Astrocyte (in vitro differentiated cells and primary cell): Measurements from ENCODE around the gene NEURL3. TPM values are rescaled to one million over a fixed set of nuclear protein-coding genes. Genes with fewer than 3 reads are reported as not detected.
"Not testable (repeated sequence)": the region's sequence is repeated elsewhere in the genome, so short reads cannot be mapped to it uniquely, and the experiment has no call there.

Source experiments
- DNase-seq: peaks from one replicate; pipeline ENCODE4 v3.0.0-alpha.2; 2010; ENCODE audit warnings: low read depth
- FAIRE-seq: peaks from 2 replicates; lab custom pipeline; 2011; peaks lifted over from hg19 to GRCh38; lab: Jason Lieb, UNC
- H2AFZ ChIP-seq: 2 replicates; pipeline ENCODE4 v1.6.0; 2012; ENCODE audit warnings: low read depth, low read length, inconsistent platforms
- H3K27ac ChIP-seq: 2 replicates; pipeline ENCODE4 v1.5.1; 2011; ENCODE audit warnings: low read depth, low read length, inconsistent platforms
- H3K27me3 ChIP-seq: 2 replicates; pipeline ENCODE4 v1.6.0; 2011; ENCODE audit warnings: low read length, inconsistent platforms; ENCODE audit not compliant: insufficient read depth
- H3K36me3 ChIP-seq: 2 replicates; pipeline ENCODE4 v1.5.1; 2011; ENCODE audit warnings: low read length, inconsistent platforms; ENCODE audit not compliant: insufficient read depth
- H3K4me1 ChIP-seq: 2 replicates; pipeline ENCODE4 v1.5.1; 2011; ENCODE audit warnings: low read length, inconsistent platforms; ENCODE audit not compliant: insufficient read depth
- H3K4me2 ChIP-seq: 2 replicates; pipeline ENCODE4 v1.6.0; 2012; ENCODE audit warnings: low read length, inconsistent platforms
- H3K4me3 ChIP-seq: 2 replicates; pipeline ENCODE4 v1.5.1; 2011; ENCODE audit warnings: low read depth, mild to moderate bottlenecking, low read length, inconsistent platforms; ENCODE audit not compliant: insufficient read depth
- H3K79me2 ChIP-seq: 2 replicates; pipeline ENCODE4 v1.6.0; 2012; ENCODE audit warnings: mild to moderate bottlenecking, low read length, inconsistent platforms; ENCODE audit not compliant: insufficient read depth
- H3K9ac ChIP-seq: 2 replicates; pipeline ENCODE4 v1.6.0; 2012; ENCODE audit warnings: mild to moderate bottlenecking, low read length, inconsistent platforms
- H3K9me3 ChIP-seq: 2 replicates; pipeline ENCODE4 v1.5.1; 2012; ENCODE audit warnings: low read depth, mild to moderate bottlenecking, low read length, inconsistent platforms; ENCODE audit not compliant: insufficient read depth
- H4K20me1 ChIP-seq: 2 replicates; pipeline ENCODE4 v1.6.0; 2012; ENCODE audit warnings: low read length, inconsistent platforms; ENCODE audit not compliant: insufficient read depth
- H3K27ac Mint-ChIP-seq: one replicate; pipeline ENCODE4 v1.8.0; 2021; ENCODE audit warnings: mild to moderate bottlenecking, mixed read lengths; ENCODE audit not compliant: unreplicated experiment
- H3K27me3 Mint-ChIP-seq: one replicate; pipeline ENCODE4 v1.8.0; 2021; ENCODE audit warnings: low read depth, mixed read lengths; ENCODE audit not compliant: unreplicated experiment
- H3K36me3 Mint-ChIP-seq: one replicate; pipeline ENCODE4 v1.8.0; 2021; ENCODE audit warnings: low read depth, mixed read lengths; ENCODE audit not compliant: unreplicated experiment
- H3K4me1 Mint-ChIP-seq: one replicate; pipeline ENCODE4 v1.8.0; 2021; ENCODE audit warnings: low read depth, mixed read lengths; ENCODE audit not compliant: unreplicated experiment
- H3K4me3 Mint-ChIP-seq: one replicate; pipeline ENCODE4 v1.8.0; 2021; ENCODE audit warnings: mild to moderate bottlenecking, moderate library complexity, mixed read lengths; ENCODE audit not compliant: unreplicated experiment
- H3K9me3 Mint-ChIP-seq: one replicate; pipeline ENCODE4 v1.8.0; 2021; ENCODE audit warnings: mild to moderate bottlenecking, mixed read lengths; ENCODE audit not compliant: unreplicated experiment
- CTCF ChIP-seq: IDR thresholded peaks from 2 replicates; pipeline ENCODE4 v1.5.1; 2011; ENCODE audit warnings: low read depth, mild to moderate bottlenecking, inconsistent platforms, low read length, moderate library complexity; ENCODE audit not compliant: insufficient read depth
- EZH2 ChIP-seq: IDR thresholded peaks from 2 replicates; pipeline ENCODE4 v1.6.1; 2012; ENCODE audit warnings: mild to moderate bottlenecking, low read length, inconsistent platforms; ENCODE audit not compliant: insufficient read depth
- total RNA-seq: library from RNA; stranded (reverse); gene quantifications from 2 replicates; pipeline ENCODE4 v1.2.1, GENCODE V29; 2021

Gene NEURL3
- total RNA-seq, 1 donor from 2014 or later = 0.34 TPM

DNA sequence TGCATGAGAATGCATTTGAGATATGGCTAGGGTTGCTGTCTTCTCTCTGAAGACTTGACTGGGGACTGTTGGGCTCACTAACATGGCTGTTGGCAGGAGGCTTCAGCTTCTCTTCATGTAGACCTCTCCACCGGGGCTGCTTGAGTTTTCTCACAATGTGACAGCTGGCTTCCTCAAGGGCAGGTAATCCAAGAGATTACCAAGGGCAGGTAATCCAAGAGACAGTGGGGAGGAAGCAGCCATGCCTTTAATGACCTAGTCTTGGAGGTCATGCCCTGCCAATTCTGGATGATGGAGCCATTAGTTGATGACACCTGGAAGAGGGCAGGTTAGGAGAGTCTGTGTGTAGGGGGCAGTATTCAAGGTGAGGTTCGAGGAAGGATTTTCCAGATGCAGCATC, 40.5 kb downstream of the NEURL3 start:
- Histone ChIP-seq H3K4me3 (no peak overlapping the region), H3K9me3 (no peaks in the 10 kb centered on the region), H3K27ac (no peak overlapping the region), H3K4me1 (no peaks in the 10 kb centered on the region), H3K4me2 (no peak overlapping the region), H3K9ac (no peak overlapping the region), H2AFZ (no peak overlapping the region), H4K20me1 (no peaks in the 10 kb centered on the region), H3K36me3 (no peaks in the 10 kb centered on the region), H3K79me2 (no peaks in the 10 kb centered on the region), H3K27me3 (no peaks in the 10 kb centered on the region)
- H3K27ac Mint-ChIP-seq = no peak overlapping the region
- TF ChIP-seq EZH2 (no peak), CTCF (no peak)
- H3K4me3 Mint-ChIP-seq = no peak overlapping the region
- DNase-seq (no peak), FAIRE-seq (no peak)
- peaks cover 9% of the 10 kb centered on the region for H3K27me3 Mint-ChIP-seq
- no peaks in the 10 kb centered on the region for H3K4me1 Mint-ChIP-seq
- no peaks in the 10 kb centered on the region for H3K36me3 Mint-ChIP-seq
- H3K9me3 Mint-ChIP-seq = peaks cover 9% of the 10 kb centered on the region

DNA sequence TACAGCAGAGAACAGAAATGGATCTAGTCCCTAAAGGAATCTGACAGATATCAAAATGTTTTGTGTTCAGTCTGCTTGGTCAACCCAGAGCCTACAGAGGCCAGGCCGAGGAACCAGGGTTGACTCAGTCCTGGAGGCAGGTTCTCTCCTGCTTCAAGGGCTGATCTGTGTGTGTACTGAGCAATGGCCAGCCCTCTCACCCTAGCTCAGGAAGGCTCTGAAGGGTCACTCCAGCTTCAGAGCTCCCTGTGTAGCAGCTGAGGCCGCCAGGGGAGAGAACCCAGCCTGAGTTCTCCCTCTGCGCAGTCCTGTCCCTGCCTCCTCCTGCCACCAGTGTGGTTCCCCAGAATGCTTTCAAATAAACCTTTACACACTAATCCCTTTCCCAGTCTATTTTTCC, 41.1 kb downstream of the NEURL3 start:
- no peaks in the 10 kb centered on the region for H4K20me1 ChIP-seq
- Mint-ChIP-seq H3K27ac (no peak overlapping the region), H3K36me3 (no peaks in the 10 kb centered on the region), H3K4me1 (no peaks in the 10 kb centered on the region), H3K27me3 (peaks cover 11% of the 10 kb centered on the region), H3K9me3 (peaks cover 12% of the 10 kb centered on the region), H3K4me3 (no peak overlapping the region)
- H3K9ac ChIP-seq = no peak overlapping the region
- DNase-seq (no peak), FAIRE-seq (no peak)
- H3K4me3 ChIP-seq = no peak overlapping the region
- H3K4me1 ChIP-seq = no peaks in the 10 kb centered on the region
- no peak for TF ChIP-seq CTCF
- TF ChIP-seq EZH2 = no peak
- no peak overlapping the region for H2AFZ ChIP-seq
- no peaks in the 10 kb centered on the region for H3K79me2 ChIP-seq
- H3K27ac ChIP-seq = no peak overlapping the region
- H3K27me3 ChIP-seq = no peaks in the 10 kb centered on the region
- H3K4me2 ChIP-seq = no peak overlapping the region
- no peaks in the 10 kb centered on the region for H3K9me3 ChIP-seq
- no peaks in the 10 kb centered on the region for H3K36me3 ChIP-seq

DNA sequence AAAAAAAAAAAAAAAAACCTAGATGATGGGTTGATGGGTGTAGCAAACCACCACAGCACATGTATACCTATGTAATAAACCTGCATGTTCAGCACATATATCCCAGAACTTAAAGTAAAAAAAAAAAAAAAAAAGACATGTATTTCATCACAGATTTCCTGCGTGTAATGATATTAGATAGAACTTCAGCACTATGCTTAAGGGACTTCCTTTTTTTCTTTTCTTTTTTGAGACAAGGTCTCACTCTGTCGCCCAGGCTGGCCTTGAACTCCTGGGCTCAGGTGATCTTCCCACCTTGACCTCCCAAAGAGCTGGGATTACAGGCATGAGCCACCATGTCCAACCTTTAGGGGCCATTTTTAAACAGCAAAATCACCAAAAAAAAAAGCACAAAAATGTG, 42.0 kb downstream of the NEURL3 start:
- no peak for TF ChIP-seq CTCF
- TF ChIP-seq EZH2 = no peak
- H3K4me1 Mint-ChIP-seq = no peaks in the 10 kb centered on the region
- peaks cover 2% of the 10 kb centered on the region for H3K36me3 Mint-ChIP-seq
- H3K27me3 ChIP-seq = no peaks in the 10 kb centered on the region
- no peak overlapping the region for H3K27ac ChIP-seq
- no peaks in the 10 kb centered on the region for H3K9me3 ChIP-seq
- H3K36me3 ChIP-seq = no peaks in the 10 kb centered on the region
- H3K79me2 ChIP-seq = no peaks in the 10 kb centered on the region
- H3K4me3 ChIP-seq = no peak overlapping the region
- peaks cover 20% of the 10 kb centered on the region for H3K9me3 Mint-ChIP-seq
- H3K4me2 ChIP-seq = no peak overlapping the region
- H3K27me3 Mint-ChIP-seq = peaks cover 11% of the 10 kb centered on the region
- H3K4me3 Mint-ChIP-seq = no peak overlapping the region
- no peaks in the 10 kb centered on the region for H3K4me1 ChIP-seq
- H3K9ac ChIP-seq = no peak overlapping the region
- DNase-seq (no peak), FAIRE-seq (no peak)
- H4K20me1 ChIP-seq = no peaks in the 10 kb centered on the region
- H2AFZ ChIP-seq = no peak overlapping the region
- no peak overlapping the region for H3K27ac Mint-ChIP-seq

- H3K4me3 Mint-ChIP-seq, H3K79me2 ChIP-seq, H3K4me3 ChIP-seq, H3K4me1 ChIP-seq, FAIRE-seq, H4K20me1 ChIP-seq, DNase-seq, H3K9ac ChIP-seq, H3K4me1 Mint-ChIP-seq, H2AFZ ChIP-seq, H3K4me2 ChIP-seq, H3K27ac ChIP-seq, H3K27me3 ChIP-seq, H3K36me3 ChIP-seq, H3K27ac Mint-ChIP-seq, H3K9me3 ChIP-seq, H3K27me3 Mint-ChIP-seq, H3K36me3 Mint-ChIP-seq: not testable (repeated sequence)
- H3K9me3 Mint-ChIP-seq = peaks cover 20% of the 10 kb centered on the region
Observed at GRCh38 chr2:96461616-96462015, 43.5 kb downstream of the NEURL3 start.
